Right cardiac atrium (tissue), 5 donors: ENCODE measurements around the gene SLC25A44. TPM values are rescaled to one million over a fixed set of nuclear protein-coding genes. Genes with fewer than 3 reads are reported as not detected.

Source experiments
- ATAC-seq, 2 donors: fragments of 200-7000 bp; cut with Tn5 transposase; one replicate each; pipeline versions ENCODE4 v1.8.0 to v1.9.1; 2020; ENCODE audit warnings: moderate library complexity in 2 of 2, mild to moderate bottlenecking in 1 of 2
- DNase-seq, 3 donors: peaks; one replicate each; pipeline ENCODE4 v3.0.0-alpha.2; 2020
- H3K27ac ChIP-seq: one replicate; pipeline ENCODE4 v1.5.1; 2013; ENCODE audit warnings: mild to moderate bottlenecking, low read length, control low read depth, moderate library complexity
- H3K27me3 ChIP-seq: one replicate; pipeline ENCODE4 v1.6.1; 2013; ENCODE audit not compliant: control insufficient read depth, insufficient read depth
- H3K4me1 ChIP-seq: one replicate; pipeline ENCODE4 v1.6.1; 2013; ENCODE audit warnings: low read length; ENCODE audit not compliant: control insufficient read depth, insufficient read depth
- H3K4me3 ChIP-seq: one replicate; pipeline ENCODE4 v1.5.1; 2013; ENCODE audit warnings: low read length, control low read depth
- H3K9me3 ChIP-seq: one replicate; pipeline ENCODE4 v1.6.1; 2013; ENCODE audit warnings: low read length; ENCODE audit not compliant: control insufficient read depth
- WGBS: extraction: QIAGEN DNeasy Blood & Tissue Kit; methylation state at CpG from one replicate; pipeline ENCODE4 v1.1.7; 2013; 5-methylcytosine and 5-hydroxymethylcytosine counted together
- intact Hi-C, 4 donors: fragments of 100-400 bp; cut with DNase I; formaldehyde crosslinking; loops; one replicate each; pipeline versions ENCODE4 v1.11.0 to v1.14.0; 2022 to 2023
- polyA plus RNA-seq: library from polyadenylated mRNA; stranded (reverse); fragments of 200-250 nt; gene quantifications from one replicate; pipeline ENCODE4 v1.2.3, GENCODE V29; 2013
- total RNA-seq, 4 donors: library from RNA; stranded (reverse); fragmentation: NEBNext Ultra II Directional; extraction: Animal tissue kit (Norgen Biotek cat#: 25700); gene quantifications; one replicate each; pipeline ENCODE4 v1.2.1, GENCODE V29; 2021
- donor health status: healthy with polysubstance abuse.
- donor health status: DM: no; HTN: yes; CAD: no.
- donor health status: DM: no; HTN: no; CAD: no.
- donor health status: DM: no; HTN: yes; CAD: no; lungs with severe emphysema.
- donor health status: DM: yes; HTN: yes; CAD: no.

The SLC25A44 gene
- total and polyA plus RNA-seq, 5 donors: 8.6 to 21.5 (median 15.3) TPM

DNA sequence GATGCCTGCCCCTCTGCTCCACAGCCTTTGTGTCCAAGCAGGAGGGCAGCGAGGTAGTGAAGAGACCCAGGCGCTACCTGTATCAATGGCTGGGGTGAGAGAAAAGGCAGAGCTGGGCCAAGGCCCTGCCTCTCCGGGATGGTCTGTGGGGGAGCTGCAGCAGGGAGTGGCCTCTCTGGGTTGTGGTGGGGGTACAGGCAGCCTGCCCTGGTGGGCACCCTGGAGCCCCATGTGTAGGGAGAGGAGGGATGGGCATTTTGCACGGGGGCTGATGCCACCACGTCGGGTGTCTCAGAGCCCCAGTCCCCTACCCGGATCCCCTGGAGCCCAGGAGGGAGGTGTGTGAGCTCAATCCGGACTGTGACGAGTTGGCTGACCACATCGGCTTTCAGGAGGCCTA is 48.8 kb downstream of the SLC25A44 start:
- Histone ChIP-seq H3K4me1 (peaks cover 5% of the 10 kb centered on the region), H3K4me3 (no peak overlapping the region), H3K27ac (no peak overlapping the region), H3K27me3 (no peaks in the 10 kb centered on the region), H3K9me3 (no peaks in the 10 kb centered on the region)
- WGBS: 73% methylated on average over 10 of the region's 10 CpGs
- ATAC-seq (no peak), DNase-seq (no peak)
- intact Hi-C loops: no loop called here

DNA sequence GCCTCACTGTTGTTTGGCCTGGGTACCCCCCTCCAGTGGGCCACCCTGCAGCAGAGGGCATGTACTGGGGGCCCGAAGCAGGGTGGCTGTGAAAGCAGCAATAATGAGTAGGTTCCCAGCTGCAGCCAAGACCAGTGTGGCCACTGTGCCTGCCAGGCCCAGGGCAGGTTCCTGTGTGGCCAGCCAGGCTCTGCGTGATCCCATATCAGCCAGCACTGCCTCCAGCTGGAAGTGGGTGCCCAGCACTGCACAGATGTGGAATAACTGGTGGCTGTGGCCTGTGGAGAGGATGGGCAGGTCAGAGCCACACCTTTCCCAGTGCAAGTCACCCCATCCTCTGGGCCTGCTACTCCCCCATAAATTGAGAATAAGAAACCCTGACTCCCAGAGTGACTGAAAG is 50.2 kb downstream of the SLC25A44 start:
- no peaks in the 10 kb centered on the region for H3K9me3 ChIP-seq
- intact Hi-C loops: no loop called here
- DNase-seq (no peak), ATAC-seq (no peak)
- no peaks in the 10 kb centered on the region for H3K27me3 ChIP-seq
- no peak overlapping the region for H3K27ac ChIP-seq
- H3K4me3 ChIP-seq: no peak overlapping the region
- H3K4me1 ChIP-seq: peaks cover 5% of the 10 kb centered on the region
- WGBS: 87% methylated on average over 2 of the region's 2 CpGs

DNA sequence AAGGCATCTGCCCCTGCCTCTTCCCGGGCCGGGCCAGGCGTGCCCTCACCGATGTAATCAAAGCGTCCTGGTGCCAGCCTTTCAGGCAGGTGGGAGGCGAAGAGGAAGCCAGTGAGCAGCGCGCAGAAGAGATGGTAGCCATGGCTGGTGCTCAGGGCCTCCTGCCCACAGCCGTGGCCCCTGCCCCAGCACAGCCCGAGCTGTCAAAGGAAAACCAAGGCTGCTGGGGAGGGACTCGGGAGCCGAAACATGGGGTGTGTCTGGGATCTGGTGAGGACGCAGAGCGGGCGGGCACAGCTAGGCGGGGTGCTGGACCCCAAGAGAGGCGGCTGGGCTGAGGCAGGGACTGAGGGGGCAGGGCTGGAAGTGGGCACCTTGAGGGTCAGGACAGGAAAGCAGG is 50.8 kb downstream of the SLC25A44 start:
- WGBS: 89% methylated on average over 17 of the region's 17 CpGs
- no peak overlapping the region for H3K27ac ChIP-seq
- DNase-seq (no peak), ATAC-seq (no peak)
- intact Hi-C loops: no loop called here
- no peaks in the 10 kb centered on the region for H3K27me3 ChIP-seq
- H3K9me3 ChIP-seq: no peaks in the 10 kb centered on the region
- H3K4me1 ChIP-seq: peaks cover 5% of the 10 kb centered on the region
- no peak overlapping the region for H3K4me3 ChIP-seq

DNA sequence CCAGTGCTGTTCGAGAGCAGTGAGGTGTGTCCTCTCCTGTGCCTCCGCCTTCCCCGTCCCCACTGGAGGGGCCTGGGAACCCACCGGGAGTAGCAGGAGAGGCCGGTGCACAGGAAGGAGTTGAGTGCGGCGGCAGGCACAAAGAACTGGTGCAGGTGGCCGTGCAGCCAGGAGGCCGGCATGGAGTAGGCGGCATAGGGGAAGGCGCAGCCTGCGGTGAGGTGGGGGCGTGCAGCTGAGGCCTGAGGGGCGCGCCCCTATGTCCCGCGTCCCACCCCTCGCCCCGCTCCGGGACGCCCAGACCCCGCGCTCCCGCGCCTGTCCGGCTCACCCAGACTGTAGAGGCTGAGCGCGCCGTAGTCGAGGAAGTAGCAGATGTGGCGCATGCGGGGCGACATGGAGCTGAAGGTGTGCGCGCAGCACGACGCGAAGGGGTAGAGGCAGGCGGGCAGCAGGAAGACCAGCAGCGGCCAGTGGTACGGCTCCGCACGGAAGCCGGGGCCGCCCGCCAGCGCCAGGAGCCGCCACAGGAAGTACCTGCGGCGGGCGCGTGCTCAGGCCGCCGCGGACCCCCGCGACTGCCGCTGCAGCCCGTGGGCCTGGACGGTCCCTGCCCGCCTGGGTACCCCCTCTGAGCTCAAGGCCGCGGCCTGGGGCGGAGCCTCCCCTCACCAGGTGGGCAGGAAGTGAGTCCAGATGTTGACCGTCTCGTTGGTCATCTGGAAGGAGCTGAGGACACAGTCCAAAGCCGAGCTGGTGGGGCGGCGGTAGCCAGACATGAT is 51.7 kb downstream of the SLC25A44 start:
- 5% methylated on average over 69 of the region's 69 CpGs for WGBS
- ATAC-seq: peak; percentile 1 to 3

DNA sequence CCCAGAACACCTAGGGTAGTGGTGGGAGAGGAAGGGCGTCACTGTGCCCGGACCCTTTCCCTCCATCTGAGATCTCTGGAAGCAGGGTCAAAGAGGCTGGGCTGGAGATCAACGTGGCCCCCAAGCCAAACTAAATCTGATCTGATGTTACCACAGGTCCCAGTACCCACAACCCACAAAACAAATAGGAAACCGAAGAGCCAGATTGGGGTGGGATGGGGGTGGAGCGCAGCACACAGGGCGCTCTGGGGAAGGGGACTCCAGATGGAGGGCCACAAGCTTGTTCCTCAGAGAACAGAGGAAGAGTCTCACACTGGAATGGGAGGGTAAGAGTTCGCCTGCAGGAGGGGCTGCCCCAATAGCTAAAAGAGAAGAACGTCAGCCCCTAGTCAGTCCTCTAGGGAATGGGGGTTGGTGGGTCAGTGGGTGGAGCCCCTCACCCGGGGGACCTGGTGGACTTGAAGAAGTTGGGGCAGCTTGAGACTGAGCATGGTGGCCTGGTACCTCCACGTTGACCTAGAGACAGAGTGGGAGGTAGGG is 52.4 kb downstream of the SLC25A44 start:
- H3K9me3 ChIP-seq: no peaks in the 10 kb centered on the region
- intact Hi-C loops: no loop called here
- H3K27me3 ChIP-seq: no peaks in the 10 kb centered on the region
- 55% methylated on average over 10 of the region's 10 CpGs for WGBS
- H3K27ac ChIP-seq: no peak overlapping the region
- H3K4me1 ChIP-seq: peaks cover 5% of the 10 kb centered on the region
- ATAC-seq (no peak), DNase-seq (no peak)
- no peak overlapping the region for H3K4me3 ChIP-seq

More for the DNA sequence above, 51.7 kb downstream of the SLC25A44 start:
- no peaks in the 10 kb centered on the region for H3K9me3 ChIP-seq
- no peak overlapping the region for H3K4me3 ChIP-seq
- H3K27me3 ChIP-seq: no peaks in the 10 kb centered on the region
- peak in 2 of 3 donors; percentile 62 to 70 for DNase-seq
- no peak overlapping the region for H3K27ac ChIP-seq
- intact Hi-C loops: no loop called here
- H3K4me1 ChIP-seq: peaks cover 5% of the 10 kb centered on the region

DNA sequence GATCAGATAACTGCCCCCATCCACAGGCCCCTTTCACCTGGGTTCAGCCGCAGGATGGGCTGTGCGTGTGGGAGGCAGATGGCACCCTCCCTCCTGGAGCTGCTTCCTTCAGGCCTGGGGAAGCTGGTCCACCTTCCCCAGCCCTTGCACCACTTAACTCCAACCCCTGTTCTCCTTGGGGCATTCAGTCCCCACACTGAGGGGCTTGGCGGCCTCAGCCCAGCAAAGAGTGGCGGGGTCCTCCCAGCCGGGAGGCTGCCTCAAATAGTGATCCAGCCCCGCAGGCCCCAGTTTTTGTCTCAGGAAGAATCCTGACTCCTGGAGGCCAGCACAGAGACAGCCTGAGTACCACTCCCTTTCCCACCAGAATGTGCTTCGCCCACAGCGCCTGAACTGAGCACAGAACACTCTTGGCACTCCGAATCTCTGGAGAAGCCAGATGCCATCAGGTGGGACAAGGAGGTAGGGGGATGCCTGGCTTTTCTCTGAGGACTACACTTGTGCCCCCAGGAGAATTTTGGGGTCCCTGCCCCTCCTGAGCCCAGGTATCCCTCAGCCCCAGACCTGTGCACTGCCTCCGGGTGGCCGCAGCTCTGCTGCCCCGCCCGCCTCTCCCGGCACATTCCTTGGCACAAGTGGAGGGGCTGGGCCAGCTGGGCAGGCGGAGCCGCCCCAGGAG is 53.0 kb downstream of the SLC25A44 start:
- Histone ChIP-seq H3K4me3 (no peak overlapping the region), H3K27ac (no peak overlapping the region), H3K4me1 (peaks cover 5% of the 10 kb centered on the region), H3K27me3 (no peaks in the 10 kb centered on the region), H3K9me3 (no peaks in the 10 kb centered on the region)
- intact Hi-C loops: no loop called here
- DNase-seq (peak; percentile 70 to 87 (median 82)), ATAC-seq (peak; percentile 63 to 64)
- 38% methylated on average over 16 of the region's 16 CpGs for WGBS

DNA sequence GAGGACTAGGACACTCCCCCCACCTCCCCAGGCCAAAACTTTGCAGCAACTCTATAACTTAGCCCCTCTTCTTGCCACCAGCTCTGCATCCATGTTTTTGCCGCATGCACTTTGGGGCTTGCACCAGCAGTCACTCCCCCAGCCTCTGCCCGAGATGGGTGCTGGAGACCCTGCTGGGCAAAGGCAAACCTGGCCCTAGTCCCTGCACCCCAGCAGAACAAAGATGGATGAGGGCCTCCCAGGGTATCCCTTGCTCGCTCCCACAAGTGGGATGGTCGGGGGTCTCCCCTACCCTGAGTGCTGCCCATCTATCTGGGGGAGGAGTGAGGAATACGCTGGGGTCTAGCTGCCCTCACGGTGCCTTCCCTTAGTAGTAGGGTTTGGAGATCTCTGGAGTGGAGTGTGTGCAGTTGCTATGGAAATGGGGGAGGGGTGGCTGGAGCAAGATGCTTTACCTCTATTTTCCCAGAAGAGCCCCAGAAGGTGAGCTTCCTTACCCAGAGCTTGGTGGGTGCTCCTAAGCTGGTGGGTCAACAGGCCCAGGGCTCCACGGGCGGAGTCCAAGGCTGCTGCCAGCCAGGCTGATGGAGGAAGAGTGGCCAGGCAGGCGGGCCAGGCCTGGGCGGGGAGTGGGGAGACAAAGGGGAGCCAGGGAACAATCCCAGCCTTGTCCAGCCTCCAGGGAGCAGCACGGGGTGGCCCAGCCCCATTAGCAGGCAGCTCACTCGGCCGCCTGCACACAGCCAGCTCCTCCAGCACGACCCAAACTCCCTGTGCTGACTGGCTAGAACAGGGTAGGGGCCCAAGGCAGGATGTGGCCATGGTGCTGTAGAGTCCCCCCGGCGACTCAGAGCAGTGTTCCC is 53.8 kb downstream of the SLC25A44 start, which contains the start of gene PAQR6:
Gene PAQR6 (minus strand): TSS at position 597 of the 863 bp plus-strand sequence. CDS start 1,325 bp downstream, outside the sequence.
- peak; percentile 49 to 62 for ATAC-seq
- intact Hi-C loops: no loop called here
- peak; percentile 52 to 85 (median 84) for DNase-seq
- no peaks in the 10 kb centered on the region for H3K27me3 ChIP-seq
- no peaks in the 10 kb centered on the region for H3K9me3 ChIP-seq
- H3K27ac ChIP-seq: no peak within 1 kb of the TSS
- H3K4me1 ChIP-seq: peaks cover 5% of the 10 kb centered on the region
- no peak within 1 kb of the TSS for H3K4me3 ChIP-seq
- WGBS: 43% methylated on average over 16 of the region's 16 CpGs

DNA sequence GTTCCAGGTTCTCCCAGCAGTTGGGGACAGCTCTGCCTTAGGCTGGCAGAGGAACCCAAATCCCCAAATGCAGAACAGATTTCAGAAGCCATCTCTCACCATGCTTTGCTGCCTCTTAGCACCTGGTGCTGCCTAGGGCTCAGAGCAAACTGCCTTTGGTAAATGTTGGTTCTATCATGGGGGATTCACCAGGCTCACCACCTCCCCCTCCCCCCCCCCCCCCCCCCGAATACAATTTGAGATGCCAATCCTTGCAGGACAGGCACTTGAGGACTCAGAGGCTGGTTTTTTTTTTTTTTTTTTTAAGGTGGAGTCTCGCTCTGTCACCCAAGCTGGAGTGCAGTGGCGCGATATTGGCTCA is 54.4 kb downstream of the SLC25A44 start:
- H3K4me3 ChIP-seq: no peak overlapping the region
- intact Hi-C loops: no loop called here
- peaks cover 5% of the 10 kb centered on the region for H3K4me1 ChIP-seq
- no peaks in the 10 kb centered on the region for H3K27me3 ChIP-seq
- no peak overlapping the region for H3K27ac ChIP-seq
- DNase-seq (no peak), ATAC-seq (no peak)
- no peaks in the 10 kb centered on the region for H3K9me3 ChIP-seq
- 71% methylated on average over 4 of the region's 4 CpGs for WGBS

DNA sequence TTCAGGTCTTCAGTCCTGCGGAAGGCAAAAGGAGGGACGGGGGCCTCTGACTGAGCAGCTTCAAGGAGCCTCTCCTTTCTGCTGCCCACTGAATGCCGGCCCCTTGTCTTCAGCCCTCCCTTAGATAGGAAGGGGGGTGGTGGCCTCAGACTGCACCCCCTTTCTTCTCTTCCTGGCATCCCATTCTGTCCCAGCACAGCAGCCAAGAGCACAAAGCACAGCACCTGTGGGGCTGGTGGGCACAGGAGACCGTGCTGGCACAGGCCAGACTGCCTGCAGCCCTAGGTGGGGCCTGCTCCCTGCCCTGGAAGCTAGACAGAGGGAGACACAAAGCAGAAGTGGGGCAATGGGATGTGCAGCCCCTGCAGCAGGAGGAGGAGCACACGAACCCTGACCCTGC is 55.7 kb downstream of the SLC25A44 start:
- 82% methylated on average over 5 of the region's 5 CpGs for WGBS
- Histone ChIP-seq H3K27me3 (no peaks in the 10 kb centered on the region), H3K4me1 (peaks cover 5% of the 10 kb centered on the region), H3K4me3 (no peak overlapping the region), H3K27ac (no peak overlapping the region), H3K9me3 (no peaks in the 10 kb centered on the region)
- ATAC-seq (no peak), DNase-seq (no peak)
- intact Hi-C loops: no loop called here

DNA sequence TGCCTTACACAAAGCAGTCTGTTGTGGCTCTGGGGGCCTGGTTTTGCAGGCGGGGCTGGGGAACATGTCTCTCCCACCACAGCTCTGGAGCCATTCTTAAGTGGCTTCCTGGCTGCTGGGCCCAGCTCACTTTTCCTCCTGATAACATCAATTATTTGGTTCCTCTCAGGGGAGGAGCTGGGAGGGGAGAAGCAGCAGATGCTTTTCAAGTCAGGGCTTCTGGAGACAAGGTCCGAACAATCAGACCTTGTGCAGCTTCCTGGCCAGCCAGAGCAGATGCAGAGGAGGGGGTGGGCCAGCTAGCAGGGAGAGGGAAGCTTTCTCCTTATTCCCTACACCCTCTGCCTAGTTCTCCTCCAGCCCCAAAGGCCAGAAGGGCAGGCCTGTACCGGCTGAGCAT is 57.6 kb downstream of the SLC25A44 start:
- no peaks in the 10 kb centered on the region for H3K27me3 ChIP-seq
- intact Hi-C loops: no loop called here
- H3K27ac ChIP-seq: no peak overlapping the region
- H3K4me3 ChIP-seq: no peak overlapping the region
- WGBS: 30% methylated on average over 3 of the region's 3 CpGs
- H3K4me1 ChIP-seq: no peaks in the 10 kb centered on the region
- ATAC-seq (peak in 1 of 2 donors; percentile 3), DNase-seq (no peak)
- H3K9me3 ChIP-seq: no peaks in the 10 kb centered on the region
